Measurements from ENCODE around the gene BCAS3.

DNA sequence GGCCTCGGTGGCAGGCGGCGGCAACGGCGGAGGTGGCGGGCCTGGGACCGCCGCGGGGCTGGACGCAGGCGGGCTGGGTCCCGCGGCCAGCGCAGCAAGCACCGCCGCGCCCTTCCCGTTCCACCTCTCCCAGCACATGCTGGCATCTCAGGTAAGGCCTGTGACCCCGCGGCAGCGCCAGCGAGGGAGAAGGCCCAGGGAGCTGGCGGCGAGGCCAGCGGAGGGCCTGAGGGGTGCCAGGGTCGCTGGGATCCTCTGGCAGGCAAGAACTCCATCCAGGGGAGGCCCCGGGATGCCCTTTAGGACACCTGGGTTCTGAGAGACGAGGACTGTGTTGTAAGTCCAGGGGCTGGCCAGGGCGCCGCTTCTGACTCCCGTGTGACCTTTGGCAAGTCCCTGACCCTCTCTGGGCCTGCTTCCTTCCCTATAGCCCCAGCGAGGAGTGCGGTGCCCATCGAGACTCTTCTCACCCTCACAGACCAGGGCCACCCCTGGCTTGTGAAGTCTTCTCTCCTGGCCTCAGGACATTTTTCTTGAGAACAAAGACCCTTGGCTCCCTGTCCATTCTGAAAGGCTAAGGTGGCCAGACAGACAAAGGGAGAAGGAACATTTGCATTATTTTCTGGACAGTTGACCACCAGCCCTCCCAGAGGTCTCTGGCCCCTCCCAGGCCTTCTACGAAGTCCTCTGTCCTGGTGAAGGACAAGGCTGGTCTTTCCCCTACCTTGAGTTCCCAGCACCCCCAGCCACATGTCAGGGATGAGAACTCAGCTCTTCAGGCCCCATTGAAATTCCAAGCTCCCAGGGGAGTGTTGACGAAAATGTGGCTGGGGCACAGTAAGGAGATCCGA lies 728.3 kb downstream of the BCAS3 start:
- TF ChIP-seq, protein P1, sequence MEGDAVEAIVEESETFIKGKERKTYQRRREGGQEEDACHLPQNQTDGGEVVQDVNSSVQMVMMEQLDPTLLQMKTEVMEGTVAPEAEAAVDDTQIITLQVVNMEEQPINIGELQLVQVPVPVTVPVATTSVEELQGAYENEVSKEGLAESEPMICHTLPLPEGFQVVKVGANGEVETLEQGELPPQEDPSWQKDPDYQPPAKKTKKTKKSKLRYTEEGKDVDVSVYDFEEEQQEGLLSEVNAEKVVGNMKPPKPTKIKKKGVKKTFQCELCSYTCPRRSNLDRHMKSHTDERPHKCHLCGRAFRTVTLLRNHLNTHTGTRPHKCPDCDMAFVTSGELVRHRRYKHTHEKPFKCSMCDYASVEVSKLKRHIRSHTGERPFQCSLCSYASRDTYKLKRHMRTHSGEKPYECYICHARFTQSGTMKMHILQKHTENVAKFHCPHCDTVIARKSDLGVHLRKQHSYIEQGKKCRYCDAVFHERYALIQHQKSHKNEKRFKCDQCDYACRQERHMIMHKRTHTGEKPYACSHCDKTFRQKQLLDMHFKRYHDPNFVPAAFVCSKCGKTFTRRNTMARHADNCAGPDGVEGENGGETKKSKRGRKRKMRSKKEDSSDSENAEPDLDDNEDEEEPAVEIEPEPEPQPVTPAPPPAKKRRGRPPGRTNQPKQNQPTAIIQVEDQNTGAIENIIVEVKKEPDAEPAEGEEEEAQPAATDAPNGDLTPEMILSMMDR (conservative IDR thresholded peaks at IDR 0.05; ENCODE audit: low read depth, low read length): no peak
- TF ChIP-seq EZH2 (IDR thresholded peaks at IDR 0.05; ENCODE audit: borderline replicate concordance, low read depth, low read length, poor library complexity, severe bottlenecking): no peak

All from A673 (cell line).